Measurements from ENCODE around the gene CCDC47.

GRCh38 chr17:63773272-63774140 lies at the start of gene CCDC47:
- TF ChIP-seq, protein P1, sequence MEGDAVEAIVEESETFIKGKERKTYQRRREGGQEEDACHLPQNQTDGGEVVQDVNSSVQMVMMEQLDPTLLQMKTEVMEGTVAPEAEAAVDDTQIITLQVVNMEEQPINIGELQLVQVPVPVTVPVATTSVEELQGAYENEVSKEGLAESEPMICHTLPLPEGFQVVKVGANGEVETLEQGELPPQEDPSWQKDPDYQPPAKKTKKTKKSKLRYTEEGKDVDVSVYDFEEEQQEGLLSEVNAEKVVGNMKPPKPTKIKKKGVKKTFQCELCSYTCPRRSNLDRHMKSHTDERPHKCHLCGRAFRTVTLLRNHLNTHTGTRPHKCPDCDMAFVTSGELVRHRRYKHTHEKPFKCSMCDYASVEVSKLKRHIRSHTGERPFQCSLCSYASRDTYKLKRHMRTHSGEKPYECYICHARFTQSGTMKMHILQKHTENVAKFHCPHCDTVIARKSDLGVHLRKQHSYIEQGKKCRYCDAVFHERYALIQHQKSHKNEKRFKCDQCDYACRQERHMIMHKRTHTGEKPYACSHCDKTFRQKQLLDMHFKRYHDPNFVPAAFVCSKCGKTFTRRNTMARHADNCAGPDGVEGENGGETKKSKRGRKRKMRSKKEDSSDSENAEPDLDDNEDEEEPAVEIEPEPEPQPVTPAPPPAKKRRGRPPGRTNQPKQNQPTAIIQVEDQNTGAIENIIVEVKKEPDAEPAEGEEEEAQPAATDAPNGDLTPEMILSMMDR (IDR thresholded peaks at IDR 0.05) = no peak
- TF ChIP-seq POLR2A (IDR thresholded peaks at IDR 0.05) (peak; percentile 76 to 95), POLR2AphosphoS5 (IDR thresholded peaks at IDR 0.05) (peak; percentile 5 to 94 (median 85)), EP300 (IDR thresholded peaks at IDR 0.05) (peak; percentile 27)
